GM21390 (cell line): Measurements from ENCODE around the gene NT5DC4.
A peak's percentile ranks its signal among the peaks of the same experiment; 100 is the strongest.

Experiments used
- ATAC-seq: cut with Tn5 transposase; IDR thresholded peaks from one replicate; pipeline ENCODE4 v1.9.1; 2021; ENCODE audit not compliant: unreplicated experiment

The NT5DC4 gene

GRCh38 chr2:112722816-112723546 is 2.2 kb downstream of the NT5DC4 start:
- ATAC-seq: no peak

GRCh38 chr2:112723547-112723940 is 2.7 kb downstream of the NT5DC4 start:
- no peak for ATAC-seq

- ATAC-seq: no peak
Measured at GRCh38 chr2:112723995-112724394, 3.2 kb downstream of the NT5DC4 start.

GRCh38 chr2:112724591-112725525 is 4.0 kb downstream of the NT5DC4 start:
- no peak for ATAC-seq

GRCh38 chr2:112725545-112726457 is 5.0 kb downstream of the NT5DC4 start:
- ATAC-seq: no peak

- ATAC-seq: peak; percentile 79
Measured at GRCh38 chr2:112726487-112727190, 5.8 kb downstream of the NT5DC4 start.

- no peak for ATAC-seq
Measured at GRCh38 chr2:112727276-112728028, 6.6 kb downstream of the NT5DC4 start.

- ATAC-seq: no peak
Measured at GRCh38 chr2:112728029-112728362, 7.2 kb downstream of the NT5DC4 start.

- ATAC-seq: no peak
Measured at GRCh38 chr2:112728378-112729175, 7.8 kb downstream of the NT5DC4 start.

- no peak for ATAC-seq
Measured at GRCh38 chr2:112730216-112730615, 9.4 kb downstream of the NT5DC4 start.

GRCh38 chr2:112730791-112731190 is 10.0 kb downstream of the NT5DC4 start:
- ATAC-seq: no peak

GRCh38 chr2:112731479-112731878 is 10.7 kb downstream of the NT5DC4 start:
- no peak for ATAC-seq

GRCh38 chr2:112733456-112733855 is 12.6 kb downstream of the NT5DC4 start:
- ATAC-seq: no peak

GRCh38 chr2:112733871-112734270 is 13.1 kb downstream of the NT5DC4 start:
- ATAC-seq: no peak

GRCh38 chr2:112737542-112738232 is 16.9 kb downstream of the NT5DC4 start:
- no peak for ATAC-seq

GRCh38 chr2:112740527-112740926 is 19.7 kb downstream of the NT5DC4 start:
- no peak for ATAC-seq

- ATAC-seq: peak; percentile 70
Measured at GRCh38 chr2:112749755-112750559, 29.1 kb downstream of the NT5DC4 start.

GRCh38 chr2:112750560-112750843 is 29.7 kb downstream of the NT5DC4 start:
- ATAC-seq: no peak
